Measurements from ENCODE around the gene CSTF1.

The CSTF1 gene

DNA sequence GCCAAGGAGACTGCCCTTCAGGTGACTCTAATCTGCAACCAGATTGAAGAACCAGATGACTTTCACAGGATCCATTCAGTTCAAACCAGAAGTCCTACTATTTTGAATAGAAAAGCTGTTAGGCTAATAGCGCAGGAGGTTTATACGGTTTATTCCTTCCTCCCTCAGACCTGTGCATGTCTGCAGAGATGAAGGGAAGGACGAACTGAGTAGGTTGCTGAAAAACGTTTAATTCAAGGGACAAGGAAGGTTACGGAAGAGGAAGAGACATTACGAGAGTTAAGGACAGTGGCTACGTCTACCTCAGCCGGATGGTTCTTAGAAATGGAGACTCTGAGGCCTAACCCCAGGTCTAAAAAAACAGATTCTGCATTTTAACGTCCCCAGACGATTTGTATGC is 1.4 kb upstream of the CSTF1 start:
- peak overlapping the region; percentile 87 for H3K27ac ChIP-seq (ENCODE audit: poor library complexity, severe bottlenecking)
- H3K4me3 ChIP-seq (ENCODE audit: severe bottlenecking): peak overlapping the region; percentile 69
- no peak for ATAC-seq (ENCODE audit: low read depth)
- peaks cover 73% of the 10 kb centered on the region for H3K36me3 ChIP-seq (ENCODE audit: low read depth)
- no peaks in the 10 kb centered on the region for H3K27me3 ChIP-seq (ENCODE audit: insufficient read depth, poor library complexity, severe bottlenecking)
- no peak for DNase-seq (ENCODE audit: low spot score)
- peaks cover 13% of the 10 kb centered on the region for H3K4me1 ChIP-seq (ENCODE audit: insufficient read depth, poor library complexity, severe bottlenecking)
- H3K9me3 ChIP-seq (ENCODE audit: severe bottlenecking): no peaks in the 10 kb centered on the region
- TF ChIP-seq, protein P1, sequence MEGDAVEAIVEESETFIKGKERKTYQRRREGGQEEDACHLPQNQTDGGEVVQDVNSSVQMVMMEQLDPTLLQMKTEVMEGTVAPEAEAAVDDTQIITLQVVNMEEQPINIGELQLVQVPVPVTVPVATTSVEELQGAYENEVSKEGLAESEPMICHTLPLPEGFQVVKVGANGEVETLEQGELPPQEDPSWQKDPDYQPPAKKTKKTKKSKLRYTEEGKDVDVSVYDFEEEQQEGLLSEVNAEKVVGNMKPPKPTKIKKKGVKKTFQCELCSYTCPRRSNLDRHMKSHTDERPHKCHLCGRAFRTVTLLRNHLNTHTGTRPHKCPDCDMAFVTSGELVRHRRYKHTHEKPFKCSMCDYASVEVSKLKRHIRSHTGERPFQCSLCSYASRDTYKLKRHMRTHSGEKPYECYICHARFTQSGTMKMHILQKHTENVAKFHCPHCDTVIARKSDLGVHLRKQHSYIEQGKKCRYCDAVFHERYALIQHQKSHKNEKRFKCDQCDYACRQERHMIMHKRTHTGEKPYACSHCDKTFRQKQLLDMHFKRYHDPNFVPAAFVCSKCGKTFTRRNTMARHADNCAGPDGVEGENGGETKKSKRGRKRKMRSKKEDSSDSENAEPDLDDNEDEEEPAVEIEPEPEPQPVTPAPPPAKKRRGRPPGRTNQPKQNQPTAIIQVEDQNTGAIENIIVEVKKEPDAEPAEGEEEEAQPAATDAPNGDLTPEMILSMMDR (IDR thresholded peaks at IDR 0.05; ENCODE audit: poor library complexity, severe bottlenecking): no peak

DNA sequence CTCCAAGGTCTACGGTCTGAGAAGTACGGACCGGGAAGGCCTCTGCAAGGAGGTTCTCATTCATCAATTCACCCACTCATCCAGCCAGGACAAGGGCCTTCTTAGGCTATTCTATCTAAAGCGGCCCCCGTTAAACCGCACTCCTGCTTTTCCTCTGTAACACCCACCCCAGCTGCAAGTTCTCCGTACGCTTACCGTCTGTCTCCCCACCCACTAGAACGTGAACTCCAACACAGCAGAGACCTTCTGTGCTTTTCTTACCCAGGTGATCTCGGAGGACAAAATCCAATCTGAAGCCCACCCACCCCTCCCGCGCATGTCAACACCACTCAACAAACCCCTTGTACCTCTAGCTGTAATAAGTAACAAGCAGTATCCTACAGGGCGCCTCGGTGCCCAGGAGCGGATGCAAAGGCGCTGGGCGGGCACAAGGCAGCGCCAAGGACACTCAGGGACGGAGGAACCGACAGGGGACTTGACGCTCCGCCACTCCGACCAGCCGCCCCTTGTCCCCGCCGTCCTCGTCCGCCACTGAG is 781 bp upstream of the CSTF1 start:
- Histone ChIP-seq H3K4me3 (ENCODE audit: severe bottlenecking) (peak overlapping the region; percentile 69), H3K36me3 (ENCODE audit: low read depth) (peaks cover 73% of the 10 kb centered on the region), H3K4me1 (ENCODE audit: insufficient read depth, poor library complexity, severe bottlenecking) (peaks cover 13% of the 10 kb centered on the region), H3K27ac (ENCODE audit: poor library complexity, severe bottlenecking) (peak overlapping the region; percentile 87), H3K27me3 (ENCODE audit: insufficient read depth, poor library complexity, severe bottlenecking) (no peaks in the 10 kb centered on the region), H3K9me3 (ENCODE audit: severe bottlenecking) (no peaks in the 10 kb centered on the region)
- peak; percentile 44 for ATAC-seq (ENCODE audit: low read depth)
- peak; percentile 81 for DNase-seq (ENCODE audit: low spot score)
- TF ChIP-seq, protein P1 (IDR thresholded peaks at IDR 0.05; ENCODE audit: poor library complexity, severe bottlenecking): no peak

DNA sequence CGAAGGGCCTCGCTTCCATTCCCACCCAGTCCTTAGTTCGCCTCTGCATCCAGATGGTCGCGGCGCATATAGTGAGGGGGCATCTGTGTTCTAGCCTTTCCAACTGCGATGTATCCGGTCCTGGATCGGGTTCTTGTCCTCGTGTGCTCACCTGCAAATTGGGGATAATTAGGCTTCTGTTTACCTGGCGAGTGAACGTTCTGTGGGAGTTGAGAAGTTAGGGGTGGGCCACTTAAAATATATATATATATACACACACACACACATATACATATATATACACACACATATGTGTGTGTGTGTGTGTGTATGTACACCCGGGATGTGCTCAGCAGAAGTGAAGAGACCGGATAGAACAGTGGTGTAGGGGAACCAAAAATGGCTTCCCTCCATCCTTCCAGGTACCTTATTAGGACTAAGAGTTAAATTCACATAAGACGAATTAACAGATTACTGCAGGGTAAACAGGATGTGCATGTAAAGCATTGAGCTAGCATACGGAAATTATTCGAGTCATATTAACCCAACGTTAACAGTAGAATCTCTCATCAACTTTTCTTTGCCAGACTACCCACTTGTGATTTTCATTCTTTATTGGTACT is 537 bp downstream of the CSTF1 start:
- Histone ChIP-seq H3K27ac (ENCODE audit: poor library complexity, severe bottlenecking) (peak overlapping the region; percentile 87), H3K36me3 (ENCODE audit: low read depth) (peaks cover 73% of the 10 kb centered on the region), H3K4me3 (ENCODE audit: severe bottlenecking) (peak overlapping the region; percentile 69), H3K4me1 (ENCODE audit: insufficient read depth, poor library complexity, severe bottlenecking) (peaks cover 13% of the 10 kb centered on the region), H3K27me3 (ENCODE audit: insufficient read depth, poor library complexity, severe bottlenecking) (no peaks in the 10 kb centered on the region), H3K9me3 (ENCODE audit: severe bottlenecking) (no peaks in the 10 kb centered on the region)
- ATAC-seq (ENCODE audit: low read depth): no peak; the same call in 2 of the 3 replicates
- TF ChIP-seq, protein P1 (IDR thresholded peaks at IDR 0.05; ENCODE audit: poor library complexity, severe bottlenecking): no peak
- DNase-seq (ENCODE audit: low spot score): no peak

GRCh38 chr20:56393653-56394052 is 1.2 kb downstream of the CSTF1 start:
- Histone ChIP-seq H3K4me1 (ENCODE audit: insufficient read depth, poor library complexity, severe bottlenecking) (peaks cover 13% of the 10 kb centered on the region), H3K4me3 (ENCODE audit: severe bottlenecking) (peak overlapping the region; percentile 69), H3K27me3 (ENCODE audit: insufficient read depth, poor library complexity, severe bottlenecking) (no peaks in the 10 kb centered on the region), H3K27ac (ENCODE audit: poor library complexity, severe bottlenecking) (peak overlapping the region; percentile 87), H3K9me3 (ENCODE audit: severe bottlenecking) (no peaks in the 10 kb centered on the region), H3K36me3 (ENCODE audit: low read depth) (peaks cover 73% of the 10 kb centered on the region)
- ATAC-seq (ENCODE audit: low read depth): no peak
- TF ChIP-seq, protein P1 (IDR thresholded peaks at IDR 0.05; ENCODE audit: poor library complexity, severe bottlenecking): no peak
- DNase-seq (ENCODE audit: low spot score): no peak

GRCh38 chr20:56395166-56395565 is 2.7 kb downstream of the CSTF1 start:
- no peak for ATAC-seq (ENCODE audit: low read depth)
- TF ChIP-seq, protein P1 (IDR thresholded peaks at IDR 0.05; ENCODE audit: poor library complexity, severe bottlenecking): no peak

More at GRCh38 chr20:56395166-56395565, 2.7 kb downstream of the CSTF1 start:
- no peak overlapping the region for H3K27ac ChIP-seq (ENCODE audit: poor library complexity, severe bottlenecking)
- no peaks in the 10 kb centered on the region for H3K27me3 ChIP-seq (ENCODE audit: insufficient read depth, poor library complexity, severe bottlenecking)
- H3K4me1 ChIP-seq (ENCODE audit: insufficient read depth, poor library complexity, severe bottlenecking): peaks cover 13% of the 10 kb centered on the region
- DNase-seq (ENCODE audit: low spot score): no peak
- no peak overlapping the region for H3K4me3 ChIP-seq (ENCODE audit: severe bottlenecking)
- H3K9me3 ChIP-seq (ENCODE audit: severe bottlenecking): no peaks in the 10 kb centered on the region
- H3K36me3 ChIP-seq (ENCODE audit: low read depth): peaks cover 73% of the 10 kb centered on the region

Measured in RWPE2 (cell line).